ENCODE results near the gene RPN2. TPM values are rescaled to one million over a fixed set of nuclear protein-coding genes. Genes with fewer than 3 reads are reported as not detected.
A peak's percentile ranks its signal among the peaks of the same experiment; 100 is the strongest.

The RPN2 gene
- total and polyA plus RNA-seq, 9 of the 15 experiments (the other 6 are each of a cell fraction or from before 2014, with no cell fraction given), result 168 to 548 (median 325) TPM

DNA sequence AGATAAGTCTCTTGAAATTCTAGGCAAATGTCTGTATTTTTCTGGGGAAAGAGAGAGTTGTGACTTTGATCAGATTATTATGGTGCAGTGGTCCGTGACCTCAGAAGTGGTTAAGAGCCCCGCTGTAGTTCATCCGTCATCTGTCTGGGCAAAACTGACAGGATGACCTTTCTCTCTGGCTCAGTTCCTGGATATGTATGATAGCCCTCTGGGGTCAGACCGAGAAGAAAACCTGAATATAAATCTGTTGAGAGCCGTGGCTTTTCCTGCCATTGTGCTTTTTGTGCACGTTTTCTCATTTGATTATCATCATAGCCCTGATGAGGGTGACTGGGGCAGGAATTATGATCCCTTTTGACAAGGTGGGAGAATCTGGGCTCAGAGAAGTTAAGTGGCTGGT is 55.9 kb downstream of the RPN2 start:
- Histone ChIP-seq H3K4me3 (no peak overlapping the region), H3K9me1 (ENCODE audit: control insufficient read depth, insufficient read depth, low read length) (no peaks in the 10 kb centered on the region), H3K9ac (ENCODE audit: insufficient read depth in 1 of 2, low read depth in 2 of 2, low read length in 2 of 2) (no peak overlapping the region), H3K4me2 (ENCODE audit: insufficient read depth, low read length) (no peak overlapping the region), H2AFZ (ENCODE audit: low read depth, low read length) (no peak overlapping the region), H3K36me3 (ENCODE audit: control insufficient read depth, insufficient read depth, low read length) (peaks cover 97% of the 10 kb centered on the region), H3K27me3 (ENCODE audit: control insufficient read depth in 2 of 2, insufficient read depth in 2 of 2, low read length in 2 of 2) (no peaks in the 10 kb centered on the region), H4K20me1 (replicated peaks; ENCODE audit: control insufficient read depth, insufficient read depth, low read length) (no peaks in the 10 kb centered on the region), H3K4me1 (replicated peaks in 1 of 2; ENCODE audit: control insufficient read depth in 2 of 2, insufficient read depth in 2 of 2, low read length in 2 of 2) (no peaks in the 10 kb centered on the region), H3K9me3 (replicated peaks; ENCODE audit: control insufficient read depth, insufficient read depth, low read depth, low read length) (no peaks in the 10 kb centered on the region), H3K79me2 (ENCODE audit: control insufficient read depth, insufficient read depth, low read length) (no peaks in the 10 kb centered on the region), H3K27ac (ENCODE audit: extremely low read depth, low read depth, low read length) (no peak overlapping the region)
- POLR2A ChIA-PET, result interaction anchor here (1.0 to 1.2 kb wide), 2 partner anchors 8 to 10 kb away, joined by 3 read pairs; no protein-coding TSS in a partner anchor
- intact Hi-C loops (cut with micrococcal nuclease) (no loop called here), in situ Hi-C loops (cut with MboI) (no loop called here)
- WGBS (ENCODE audit: insufficient coverage, low coverage, missing lambda C conversion rate), result 28% methylated on average over 6 of the region's 6 CpGs
- no peak for ATAC-seq
- peak in 1 of 4 experiments; percentile 20 for DNase-seq (ENCODE audit: extremely low read depth in 1 of 4, low spot score in 3 of 4)
- TF ChIP-seq MEIS2 (IDR thresholded peaks at IDR 0.05; ENCODE audit: partially characterized antibody), result peak; percentile 35
- TF ChIP-seq ATF2 (CRISPR knock-in tag; IDR thresholded peaks at IDR 0.05), result no peak
- BruUV-seq (replicated peaks), result no TSS peak
- FAIRE-seq, result no peak
- CTCF ChIA-PET (ENCODE audit: low intra/inter-chr PET ratio), result no interaction called here

GRCh38 chr20:37236462-37236861 is 57.3 kb downstream of the RPN2 start:
- DNase-seq (ENCODE audit: extremely low read depth in 1 of 4, low spot score in 3 of 4) (no peak), ATAC-seq (no peak), FAIRE-seq (no peak)
- Histone ChIP-seq H3K9me1 (ENCODE audit: control insufficient read depth, insufficient read depth, low read length) (no peaks in the 10 kb centered on the region), H3K4me3 (no peak overlapping the region), H3K79me2 (ENCODE audit: control insufficient read depth, insufficient read depth, low read length) (no peaks in the 10 kb centered on the region), H3K9me3 (replicated peaks; ENCODE audit: control insufficient read depth, insufficient read depth, low read depth, low read length) (no peaks in the 10 kb centered on the region), H3K4me2 (ENCODE audit: insufficient read depth, low read length) (no peak overlapping the region), H3K27me3 (ENCODE audit: control insufficient read depth in 2 of 2, insufficient read depth in 2 of 2, low read length in 2 of 2) (no peaks in the 10 kb centered on the region), H3K27ac (ENCODE audit: extremely low read depth, low read depth, low read length) (no peak overlapping the region), H4K20me1 (replicated peaks; ENCODE audit: control insufficient read depth, insufficient read depth, low read length) (no peaks in the 10 kb centered on the region), H3K4me1 (replicated peaks in 1 of 2; ENCODE audit: control insufficient read depth in 2 of 2, insufficient read depth in 2 of 2, low read length in 2 of 2) (no peaks in the 10 kb centered on the region), H2AFZ (ENCODE audit: low read depth, low read length) (no peak overlapping the region), H3K9ac (ENCODE audit: insufficient read depth in 1 of 2, low read depth in 2 of 2, low read length in 2 of 2) (no peak overlapping the region), H3K36me3 (ENCODE audit: control insufficient read depth, insufficient read depth, low read length) (peaks cover 97% of the 10 kb centered on the region)
- intact Hi-C loops (cut with micrococcal nuclease) (no loop called here), in situ Hi-C loops (cut with MboI) (no loop called here)
- ChIA-PET CTCF (ENCODE audit: low intra/inter-chr PET ratio) (no interaction called here), POLR2A (interaction anchor here (0.6 to 1.2 kb wide), 3 partner anchors 10 to 128 kb away, joined by 3 read pairs; no protein-coding TSS in a partner anchor)
- no TSS peak for BruUV-seq (replicated peaks)
- WGBS (ENCODE audit: insufficient coverage, low coverage, missing lambda C conversion rate), result 89% methylated on average over 4 of the region's 4 CpGs
- TF ChIP-seq ZNF311 (CRISPR knock-in tag; IDR thresholded peaks at IDR 0.05) (no peak), ZBTB33 (CRISPR knock-in tag; IDR thresholded peaks at IDR 0.05) (no peak), ETS2 (tag; IDR thresholded peaks at IDR 0.05; ENCODE audit: borderline replicate concordance, poor library complexity, severe bottlenecking) (no peak), NCOR1 (IDR thresholded peaks at IDR 0.05) (no peak), CREB1 (IDR thresholded peaks at IDR 0.05) (no peak), CREB1 (CRISPR knock-in tag; IDR thresholded peaks at IDR 0.05) (no peak), PHF21A (IDR thresholded peaks at IDR 0.05; ENCODE audit: borderline replicate concordance, low read depth) (no peak)
- TF ChIP-seq, protein P1, sequence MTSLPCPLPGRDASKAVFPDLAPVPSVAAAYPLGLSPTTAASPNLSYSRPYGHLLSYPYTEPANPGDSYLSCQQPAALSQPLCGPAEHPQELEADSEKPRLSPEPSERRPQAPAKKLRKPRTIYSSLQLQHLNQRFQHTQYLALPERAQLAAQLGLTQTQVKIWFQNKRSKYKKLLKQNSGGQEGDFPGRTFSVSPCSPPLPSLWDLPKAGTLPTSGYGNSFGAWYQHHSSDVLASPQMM (CRISPR knock-in tag; IDR thresholded peaks at IDR 0.05), result no peak
- TF ChIP-seq, protein P2, sequence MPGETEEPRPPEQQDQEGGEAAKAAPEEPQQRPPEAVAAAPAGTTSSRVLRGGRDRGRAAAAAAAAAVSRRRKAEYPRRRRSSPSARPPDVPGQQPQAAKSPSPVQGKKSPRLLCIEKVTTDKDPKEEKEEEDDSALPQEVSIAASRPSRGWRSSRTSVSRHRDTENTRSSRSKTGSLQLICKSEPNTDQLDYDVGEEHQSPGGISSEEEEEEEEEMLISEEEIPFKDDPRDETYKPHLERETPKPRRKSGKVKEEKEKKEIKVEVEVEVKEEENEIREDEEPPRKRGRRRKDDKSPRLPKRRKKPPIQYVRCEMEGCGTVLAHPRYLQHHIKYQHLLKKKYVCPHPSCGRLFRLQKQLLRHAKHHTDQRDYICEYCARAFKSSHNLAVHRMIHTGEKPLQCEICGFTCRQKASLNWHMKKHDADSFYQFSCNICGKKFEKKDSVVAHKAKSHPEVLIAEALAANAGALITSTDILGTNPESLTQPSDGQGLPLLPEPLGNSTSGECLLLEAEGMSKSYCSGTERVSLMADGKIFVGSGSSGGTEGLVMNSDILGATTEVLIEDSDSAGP (CRISPR knock-in tag; IDR thresholded peaks at IDR 0.05), result no peak
